Astrocyte (in vitro differentiated cells and primary cell): ENCODE data around the gene CD300E.

Experiments
- EZH2 ChIP-seq: IDR thresholded peaks from 2 replicates; pipeline ENCODE4 v1.6.1; 2012; ENCODE audit warnings: mild to moderate bottlenecking, low read length, inconsistent platforms; ENCODE audit not compliant: insufficient read depth
- TF ChIP-seq, protein P1 (sequence below): IDR thresholded peaks from 2 replicates; pipeline ENCODE4 v1.5.1; 2011; ENCODE audit warnings: low read depth, mild to moderate bottlenecking, inconsistent platforms, low read length, moderate library complexity; ENCODE audit not compliant: insufficient read depth

GRCh38 chr17:74605361-74605760 is 18.2 kb downstream of the CD300E start:
- TF ChIP-seq, protein P1, sequence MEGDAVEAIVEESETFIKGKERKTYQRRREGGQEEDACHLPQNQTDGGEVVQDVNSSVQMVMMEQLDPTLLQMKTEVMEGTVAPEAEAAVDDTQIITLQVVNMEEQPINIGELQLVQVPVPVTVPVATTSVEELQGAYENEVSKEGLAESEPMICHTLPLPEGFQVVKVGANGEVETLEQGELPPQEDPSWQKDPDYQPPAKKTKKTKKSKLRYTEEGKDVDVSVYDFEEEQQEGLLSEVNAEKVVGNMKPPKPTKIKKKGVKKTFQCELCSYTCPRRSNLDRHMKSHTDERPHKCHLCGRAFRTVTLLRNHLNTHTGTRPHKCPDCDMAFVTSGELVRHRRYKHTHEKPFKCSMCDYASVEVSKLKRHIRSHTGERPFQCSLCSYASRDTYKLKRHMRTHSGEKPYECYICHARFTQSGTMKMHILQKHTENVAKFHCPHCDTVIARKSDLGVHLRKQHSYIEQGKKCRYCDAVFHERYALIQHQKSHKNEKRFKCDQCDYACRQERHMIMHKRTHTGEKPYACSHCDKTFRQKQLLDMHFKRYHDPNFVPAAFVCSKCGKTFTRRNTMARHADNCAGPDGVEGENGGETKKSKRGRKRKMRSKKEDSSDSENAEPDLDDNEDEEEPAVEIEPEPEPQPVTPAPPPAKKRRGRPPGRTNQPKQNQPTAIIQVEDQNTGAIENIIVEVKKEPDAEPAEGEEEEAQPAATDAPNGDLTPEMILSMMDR = no peak
- no peak for TF ChIP-seq EZH2
